Frontal cortex (tissue), 4 donors: Measurements from ENCODE around the gene LIN7A. TPM values are rescaled to one million over a fixed set of nuclear protein-coding genes. Genes with fewer than 3 reads are reported as not detected.

ENCODE experiments used
- DNase-seq, 2 donors: peaks; one replicate each; pipeline ENCODE4 v3.0.0; 2012; ENCODE audit warnings: low spot score in 2 of 2
- FAIRE-seq: peaks from 2 replicates; lab custom pipeline; 2012; peaks lifted over from hg19 to GRCh38; lab: Jason Lieb, UNC
- total RNA-seq: library from RNA; depleted of rRNA; stranded (reverse); fragments of >200 nt; gene quantifications from one replicate; pipeline ENCODE4 v1.2.3, GENCODE V29; 2014
- donor health status: control.
- donor health status: control.
- donor health status: control.

The LIN7A gene, protein sequence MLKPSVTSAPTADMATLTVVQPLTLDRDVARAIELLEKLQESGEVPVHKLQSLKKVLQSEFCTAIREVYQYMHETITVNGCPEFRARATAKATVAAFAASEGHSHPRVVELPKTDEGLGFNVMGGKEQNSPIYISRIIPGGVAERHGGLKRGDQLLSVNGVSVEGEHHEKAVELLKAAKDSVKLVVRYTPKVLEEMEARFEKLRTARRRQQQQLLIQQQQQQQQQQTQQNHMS
- 44.4 TPM for total RNA-seq

DNA sequence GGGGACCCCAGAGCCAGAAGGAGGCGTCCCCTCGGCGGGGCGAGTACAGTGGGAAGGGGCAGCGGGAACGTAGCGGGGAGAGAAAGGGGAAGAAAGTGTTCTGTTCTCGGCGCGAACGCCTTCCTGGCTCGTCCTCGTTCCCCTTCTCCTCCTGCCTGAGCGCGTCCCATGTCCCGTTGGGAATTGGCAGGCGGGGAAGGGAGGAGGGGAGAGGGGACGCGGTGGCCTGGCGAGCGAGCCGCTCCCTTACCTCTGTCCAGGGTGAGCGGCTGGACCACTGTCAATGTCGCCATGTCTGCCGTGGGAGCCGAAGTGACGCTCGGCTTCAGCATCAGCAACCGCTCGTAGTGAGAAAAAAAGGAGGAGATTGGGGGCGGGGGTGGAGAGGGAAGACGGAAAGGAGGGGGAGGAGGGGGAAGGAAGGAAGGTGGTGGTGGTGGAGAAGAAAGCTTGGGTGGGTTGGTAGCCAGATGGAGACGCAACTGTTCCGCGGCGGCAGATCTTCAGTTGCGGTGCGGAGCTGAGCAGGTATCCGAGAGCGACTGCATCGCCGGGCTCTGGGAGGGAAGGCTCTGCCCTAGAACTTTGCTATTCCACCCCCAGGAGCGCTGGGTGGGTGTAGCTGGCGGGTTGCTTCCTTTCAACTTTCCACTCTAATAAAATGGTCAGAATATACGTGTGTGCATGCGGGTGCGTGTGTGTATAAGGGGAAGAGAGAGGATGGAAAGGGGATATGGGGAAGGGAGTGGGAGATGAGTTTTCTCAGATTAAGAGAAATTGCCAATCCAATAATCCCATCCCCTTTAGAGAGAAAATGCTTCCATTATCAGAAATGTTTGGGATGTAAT is at the start of gene LIN7A:
LIN7A (minus strand) TSS at position 544 of the 848 bp plus-strand sequence; CDS start at position 332, 212 bp downstream.
- peak; percentile 44 to 45 for DNase-seq
- no peak for FAIRE-seq

DNA sequence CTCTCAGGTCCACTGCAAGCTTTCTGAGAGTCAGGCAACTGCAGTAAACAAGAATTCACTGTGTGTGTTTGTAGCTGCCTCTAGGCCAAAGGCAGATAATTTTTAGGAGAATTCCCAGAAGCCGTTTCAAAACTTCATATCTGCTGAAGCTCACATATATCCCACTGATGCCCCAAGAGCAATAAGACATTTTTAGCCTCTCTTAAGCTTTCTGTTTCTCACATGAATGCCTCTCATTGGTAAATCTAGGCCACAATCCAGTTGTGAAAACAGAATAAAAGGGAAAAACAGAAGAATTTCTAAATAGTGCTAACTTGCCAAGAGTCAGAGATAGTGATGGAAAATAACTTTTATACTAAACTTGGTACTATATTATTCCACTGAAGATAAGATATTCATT is 48.5 kb upstream of the LIN7A start:
- FAIRE-seq (no peak), DNase-seq (no peak)

DNA sequence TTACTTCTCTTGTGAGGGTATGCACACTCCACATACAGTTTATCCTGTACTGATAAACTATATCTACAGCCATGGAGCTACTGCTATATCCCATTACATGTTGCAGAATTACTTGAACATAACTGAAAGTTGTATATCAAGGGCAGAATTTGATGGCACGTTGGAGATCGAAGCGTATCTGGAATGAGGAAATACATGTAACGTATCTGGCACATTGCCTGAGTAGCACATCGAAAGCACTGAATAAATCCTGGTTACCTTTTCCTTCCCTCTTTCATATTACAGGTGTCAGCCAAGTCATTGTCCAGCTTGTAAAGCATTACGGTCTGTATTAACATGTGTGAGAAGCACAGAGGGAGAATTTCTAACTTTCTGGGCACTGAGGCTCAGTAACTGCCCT is 42.1 kb upstream of the LIN7A start:
- no peak for DNase-seq
- no peak for FAIRE-seq

DNA sequence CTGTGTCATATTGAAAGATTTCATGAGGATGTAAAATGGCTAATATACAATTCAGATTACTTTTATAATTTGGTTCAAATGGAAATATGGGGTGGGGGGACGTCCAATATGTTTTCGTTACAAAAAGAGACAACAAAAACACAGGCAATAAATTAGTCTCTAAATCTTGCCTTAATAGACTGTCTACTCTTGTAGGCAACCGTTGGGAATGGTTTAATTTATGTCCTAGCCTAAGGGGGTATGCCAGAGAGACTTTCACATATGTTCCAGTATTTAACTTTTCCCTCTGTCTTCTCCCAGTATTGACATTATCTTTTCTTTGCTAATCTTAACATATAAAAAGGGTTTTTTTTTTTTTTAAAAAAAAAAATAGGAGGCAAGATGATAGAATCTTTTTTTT is 41.5 kb upstream of the LIN7A start:
- DNase-seq, result no peak
- no peak for FAIRE-seq

DNA sequence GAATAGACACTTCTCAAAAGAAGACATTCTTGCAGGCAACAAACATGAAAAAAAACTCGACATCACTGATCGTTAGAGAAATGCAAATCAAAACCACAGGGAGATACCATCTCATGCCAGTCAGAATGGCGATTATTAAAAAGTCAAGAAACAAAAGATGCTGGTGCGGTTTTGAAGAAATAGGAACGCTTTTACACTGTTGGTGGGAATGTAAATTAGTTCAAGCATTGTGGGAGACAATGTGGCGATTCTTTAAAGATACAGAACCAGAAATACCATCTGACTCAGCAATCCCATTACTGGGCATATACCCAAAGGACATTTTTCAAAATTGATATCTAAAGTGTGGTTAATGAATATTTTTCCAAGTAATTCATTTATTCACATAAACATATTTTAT is 39.6 kb upstream of the LIN7A start:
- no peak for FAIRE-seq
- no peak for DNase-seq

DNA sequence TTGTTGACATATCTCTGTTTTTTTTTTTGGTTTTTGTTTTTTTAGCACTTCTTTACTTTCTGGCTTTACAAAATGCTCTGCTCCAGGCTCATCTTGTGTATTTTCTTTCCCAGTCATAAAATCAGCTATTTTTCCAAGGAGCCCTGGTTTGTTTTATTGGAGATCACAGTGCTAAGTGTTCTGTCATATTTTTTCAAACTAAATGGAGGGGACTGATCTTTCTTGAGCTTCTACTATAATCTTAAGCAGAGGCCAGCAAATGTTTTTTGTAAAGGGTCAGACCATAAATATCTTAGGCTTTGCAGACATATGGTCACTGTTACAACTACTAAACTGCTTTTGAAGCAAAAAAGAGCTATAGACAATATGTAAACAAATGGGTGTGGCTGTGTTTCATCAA is 30.6 kb upstream of the LIN7A start:
- DNase-seq, result no peak
- no peak for FAIRE-seq

DNA sequence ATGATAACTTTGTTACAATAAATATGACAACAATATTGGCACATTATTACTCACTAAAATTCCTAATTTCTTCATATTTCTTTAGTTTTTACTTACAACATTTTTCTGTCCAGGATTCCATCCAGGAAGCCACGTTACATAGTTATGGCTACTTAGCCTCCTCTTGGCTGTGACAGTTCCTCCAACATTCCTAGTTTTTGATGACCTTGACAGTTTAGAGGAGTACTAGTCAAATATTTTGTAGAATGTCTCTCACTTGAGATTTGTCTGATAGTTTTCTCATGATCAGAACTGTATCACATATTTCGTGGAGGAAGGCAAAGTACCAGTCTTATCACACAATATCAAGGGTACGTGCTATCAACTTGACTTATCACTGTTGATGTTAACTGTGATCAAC is 29.8 kb upstream of the LIN7A start:
- FAIRE-seq, result no peak

DNA sequence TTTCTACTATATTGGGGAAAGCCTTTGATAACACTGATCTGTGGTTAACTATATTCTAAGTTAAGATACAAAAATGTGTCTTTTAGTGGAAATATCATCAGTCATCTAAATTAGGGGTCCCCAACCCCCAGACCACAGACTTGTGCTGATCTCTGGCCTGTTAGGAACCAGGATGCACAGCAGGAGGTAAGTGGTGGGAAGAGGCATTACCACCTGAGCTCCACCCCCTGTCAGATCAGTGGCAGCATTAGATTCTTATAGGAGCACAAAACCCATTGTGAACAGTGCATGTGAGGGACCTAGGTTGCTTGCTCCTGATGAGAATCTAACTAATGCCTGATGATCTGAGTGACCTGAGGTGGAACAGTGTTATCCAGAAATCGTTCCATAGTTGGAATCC is 28.3 kb upstream of the LIN7A start:
- FAIRE-seq, result no peak
- DNase-seq, result no peak

More for the DNA sequence above, 29.8 kb upstream of the LIN7A start:
- DNase-seq, result no peak

DNA sequence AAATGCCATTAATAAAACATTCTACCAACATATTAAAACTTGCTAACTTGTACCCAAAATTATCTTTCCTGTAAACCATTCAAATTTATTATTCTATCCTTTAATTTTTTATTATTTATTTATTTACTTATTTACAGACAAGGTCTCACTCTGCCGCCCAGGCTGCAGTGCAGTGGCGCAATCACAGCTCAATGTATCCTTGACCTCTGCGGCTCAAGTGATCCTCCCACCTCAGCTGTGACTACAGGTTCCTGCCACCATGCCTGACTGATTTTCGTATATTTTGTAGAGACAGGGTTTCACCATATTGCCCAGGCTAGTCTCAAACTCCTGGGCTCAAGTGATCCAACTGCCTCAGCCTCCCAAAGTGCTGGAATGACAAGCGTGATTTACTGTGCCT is 20.4 kb upstream of the LIN7A start:
- DNase-seq (no peak), FAIRE-seq (no peak)

DNA sequence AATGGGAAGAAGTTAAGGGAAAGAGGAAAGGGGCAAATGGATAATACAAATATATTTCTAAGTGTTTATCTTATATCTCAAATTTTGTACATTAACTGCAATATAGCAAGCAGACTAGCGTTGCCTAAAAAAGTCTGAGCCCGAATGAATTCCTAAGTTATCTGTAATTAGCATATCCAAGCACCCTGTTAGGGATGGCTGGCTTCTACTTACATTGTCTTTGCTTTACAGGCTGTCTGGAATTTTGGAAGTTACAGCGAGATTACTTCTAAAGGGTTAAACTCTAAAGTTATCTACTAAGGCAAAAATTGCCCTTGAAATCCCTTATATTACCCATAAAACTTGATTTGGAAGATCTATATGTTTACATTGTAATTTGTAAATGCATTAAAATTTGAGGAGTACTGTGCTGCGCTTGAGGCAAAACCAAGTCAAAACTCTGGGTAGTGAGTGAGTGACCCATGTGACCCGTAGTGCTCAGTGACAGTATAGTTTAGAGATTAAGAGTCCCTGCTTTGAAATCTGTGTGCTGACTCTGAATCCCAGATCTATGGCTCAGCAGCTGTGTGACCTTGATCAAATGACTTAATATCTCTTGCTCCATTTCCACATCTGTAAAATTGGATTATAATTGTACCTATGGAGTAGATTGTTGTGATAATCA is 17.3 kb upstream of the LIN7A start:
- DNase-seq, result no peak
- FAIRE-seq, result no peak

DNA sequence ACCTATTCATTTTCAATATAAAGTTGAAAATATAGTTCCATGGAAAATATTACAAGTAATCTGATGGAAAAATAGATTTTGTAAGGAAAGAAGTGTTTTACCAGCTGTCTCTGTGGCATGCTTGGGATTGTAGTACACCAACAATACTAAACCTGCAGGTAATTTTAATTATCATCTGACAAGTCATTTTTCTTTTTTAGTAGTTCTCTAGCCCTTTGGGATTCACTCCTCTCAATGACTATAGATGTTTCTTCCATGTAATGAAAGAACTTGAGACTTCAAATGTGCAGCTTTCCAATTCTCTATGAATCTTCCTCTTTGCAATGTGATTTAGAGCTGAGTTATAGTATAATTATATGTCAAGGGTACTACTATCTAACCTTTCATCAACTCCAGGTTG is 14.7 kb upstream of the LIN7A start:
- DNase-seq (no peak), FAIRE-seq (no peak)

DNA sequence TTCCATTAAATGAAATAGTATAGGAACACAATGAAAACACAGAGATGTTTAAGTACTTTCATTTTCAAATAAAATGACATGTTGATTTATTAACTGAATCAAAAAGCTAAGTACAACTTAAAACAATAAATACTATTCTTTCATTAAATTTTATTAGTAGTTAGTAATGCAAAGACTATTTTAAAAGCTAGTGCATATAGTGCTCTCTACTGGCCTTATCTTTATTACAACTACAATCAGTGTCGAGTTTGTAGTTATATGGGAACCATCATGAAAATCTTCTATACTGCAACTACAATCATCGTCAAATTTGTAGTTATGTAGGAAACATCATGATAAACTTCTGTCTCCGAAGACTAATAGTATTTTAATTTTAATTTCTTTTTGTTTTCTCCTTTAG is 8.9 kb upstream of the LIN7A start:
- FAIRE-seq, result peak; percentile 83
- DNase-seq, result no peak

DNA sequence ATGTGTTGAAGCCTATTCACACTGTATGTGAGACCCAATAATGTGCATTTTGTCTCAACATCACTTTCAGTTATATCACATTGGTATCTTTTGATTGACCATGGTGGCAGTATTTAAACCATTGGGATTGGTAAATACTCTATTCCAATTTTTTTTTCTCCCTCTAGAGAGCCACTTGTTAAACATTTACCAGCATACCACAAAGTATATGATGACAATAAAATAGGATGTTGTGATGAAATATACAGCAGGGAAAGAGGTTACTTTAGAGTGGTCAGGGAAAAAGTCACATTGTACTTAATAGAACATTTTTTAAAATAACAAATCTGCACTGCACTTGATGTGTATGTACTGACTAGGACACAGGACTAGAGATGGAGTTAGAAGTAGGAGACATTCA is 5.6 kb upstream of the LIN7A start:
- FAIRE-seq (no peak), DNase-seq (no peak)

DNA sequence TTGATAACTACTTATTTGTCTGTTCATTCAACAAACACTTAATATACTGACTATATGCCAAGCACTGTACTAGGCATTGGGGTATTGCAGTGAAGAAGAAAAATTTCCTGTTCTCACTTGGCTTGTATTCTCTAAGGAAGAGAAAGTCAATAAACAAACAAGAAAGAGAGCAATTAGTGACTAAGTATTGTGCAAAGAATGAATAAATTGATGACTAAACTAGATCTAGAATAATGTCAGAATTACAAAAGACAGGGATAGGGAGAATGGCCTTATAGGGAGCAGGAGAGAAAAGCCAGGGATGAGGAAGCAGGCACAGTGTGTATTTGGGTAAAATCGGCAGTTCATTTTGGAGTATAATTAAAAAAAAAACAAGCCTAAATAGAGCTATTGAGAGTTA is 4.2 kb upstream of the LIN7A start:
- DNase-seq, result no peak
- no peak for FAIRE-seq

DNA sequence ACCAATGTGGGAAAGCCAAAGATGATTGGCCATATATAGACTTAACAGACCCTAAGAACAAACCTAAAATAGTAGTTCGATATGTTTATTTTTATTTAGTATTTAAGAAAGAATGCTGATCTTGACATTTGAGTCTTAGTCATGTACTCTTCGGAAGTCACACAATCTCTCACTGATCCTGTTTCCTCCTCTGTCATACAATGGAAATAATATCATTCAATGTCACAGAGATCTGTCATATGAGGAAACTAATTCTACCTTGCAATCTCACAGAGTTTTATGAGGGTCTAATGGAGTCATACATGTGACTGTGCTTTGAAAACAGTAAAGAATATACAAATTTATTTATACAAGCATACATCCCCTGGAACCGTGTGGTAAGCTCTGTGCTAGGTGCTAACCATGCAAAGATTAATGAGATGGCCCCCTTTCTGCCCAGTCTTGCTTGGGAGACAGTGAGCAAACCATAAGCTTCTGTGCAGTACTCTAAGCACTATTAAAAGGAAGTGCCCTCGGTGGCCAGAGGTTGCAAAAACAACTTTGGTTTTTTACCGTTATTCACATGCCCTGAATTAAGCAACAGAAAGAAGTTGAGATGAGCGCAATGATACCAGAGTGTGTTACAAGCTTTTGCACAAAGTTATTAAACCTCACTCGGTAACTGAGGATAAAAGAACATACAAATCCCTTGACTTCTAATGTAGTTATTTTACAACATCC is 1.7 kb upstream of the LIN7A start:
- DNase-seq (no peak), FAIRE-seq (no peak)

DNA sequence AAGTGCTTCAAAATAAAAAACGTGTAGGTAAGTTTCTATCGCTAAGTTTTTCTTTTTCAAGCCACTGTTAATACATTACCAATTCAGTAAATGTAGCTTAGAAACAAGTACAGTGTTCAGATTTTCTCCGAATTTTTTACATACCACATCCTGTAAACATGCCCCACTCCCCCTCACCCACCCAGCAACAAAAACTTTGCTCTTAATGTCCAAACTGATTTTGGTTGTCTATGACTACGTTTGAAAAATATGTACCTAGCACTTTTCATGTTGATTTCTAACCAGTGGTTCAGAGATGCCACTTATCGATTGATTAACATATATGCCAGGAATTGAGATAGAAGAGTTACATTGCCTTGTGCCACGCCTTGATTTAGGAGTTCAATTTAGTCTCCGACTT is 663 bp upstream of the LIN7A start:
- no peak for DNase-seq
- FAIRE-seq, result no peak

DNA sequence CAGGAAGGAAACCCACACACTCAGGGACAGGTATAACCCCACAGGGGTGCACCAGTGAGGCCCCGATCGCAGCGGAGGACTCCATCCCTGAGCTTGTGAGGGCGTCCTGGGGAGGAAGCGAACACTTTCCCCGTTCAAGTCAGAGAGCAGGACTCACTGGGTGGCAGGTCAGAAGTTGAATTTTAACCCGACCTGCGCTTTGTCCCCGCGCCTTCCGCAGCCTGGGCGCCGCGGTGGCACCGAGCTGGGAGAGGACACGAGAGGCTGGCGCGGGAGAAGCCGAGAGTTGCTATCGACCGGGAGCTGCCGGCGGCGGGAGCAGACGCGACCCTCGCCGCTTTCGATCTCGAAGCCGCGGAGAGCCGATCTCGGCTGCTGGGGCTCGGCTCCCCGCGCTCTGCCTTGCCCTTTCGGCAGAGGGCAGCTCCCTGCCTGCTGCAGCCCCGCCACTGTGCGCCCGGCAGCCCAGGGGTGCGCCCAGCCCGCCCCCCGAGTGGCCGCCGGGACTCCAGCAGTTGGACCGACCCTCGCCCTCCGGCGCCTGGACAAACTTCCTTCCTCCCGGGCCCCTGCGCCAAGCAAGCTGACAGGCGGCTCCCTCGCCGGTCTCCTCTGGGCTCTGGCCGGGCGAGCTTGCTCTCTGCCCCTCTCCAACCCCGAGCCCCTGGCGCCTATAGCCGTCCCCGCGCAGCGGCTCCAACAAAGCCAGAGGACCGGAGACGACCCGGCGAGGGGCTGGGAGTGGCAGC is 918 bp downstream of the LIN7A start:
- FAIRE-seq, result no peak
- DNase-seq, result peak; percentile 19 to 27

DNA sequence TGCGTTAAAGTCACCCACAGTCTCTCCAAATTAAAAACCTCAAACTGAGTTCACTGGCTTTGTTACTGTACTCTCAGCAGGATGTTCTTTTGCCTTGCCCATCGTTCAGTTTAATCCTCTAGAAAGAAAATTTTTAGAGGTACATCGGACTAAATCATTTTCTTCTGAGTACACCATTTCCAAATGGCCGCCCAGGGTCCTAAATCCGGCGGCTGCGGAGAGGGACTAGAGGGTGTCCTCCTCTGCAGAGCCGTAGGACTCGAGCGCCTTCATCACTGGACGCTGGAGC is 1.4 kb downstream of the LIN7A start:
- FAIRE-seq, result no peak
- no peak for DNase-seq

DNA sequence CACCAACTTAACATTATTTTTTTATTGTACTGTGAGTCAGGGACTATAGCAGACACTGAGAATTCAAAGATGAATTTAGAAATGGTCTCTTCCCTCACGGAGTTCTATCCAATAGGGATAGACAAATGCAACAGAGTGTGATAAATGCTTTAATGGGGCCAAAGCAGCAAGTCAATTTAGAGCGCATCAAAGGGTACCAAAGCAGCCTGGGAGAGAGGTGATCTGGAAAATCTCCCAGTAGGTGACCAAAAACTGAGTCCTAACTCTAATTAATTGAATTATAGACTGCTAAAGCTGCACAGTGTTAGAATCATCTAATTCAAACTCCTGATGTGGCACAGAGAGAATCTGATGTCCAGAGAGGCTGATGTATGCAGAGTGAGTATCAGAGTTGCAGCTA is 2.6 kb downstream of the LIN7A start:
- FAIRE-seq, result no peak
- no peak for DNase-seq

DNA sequence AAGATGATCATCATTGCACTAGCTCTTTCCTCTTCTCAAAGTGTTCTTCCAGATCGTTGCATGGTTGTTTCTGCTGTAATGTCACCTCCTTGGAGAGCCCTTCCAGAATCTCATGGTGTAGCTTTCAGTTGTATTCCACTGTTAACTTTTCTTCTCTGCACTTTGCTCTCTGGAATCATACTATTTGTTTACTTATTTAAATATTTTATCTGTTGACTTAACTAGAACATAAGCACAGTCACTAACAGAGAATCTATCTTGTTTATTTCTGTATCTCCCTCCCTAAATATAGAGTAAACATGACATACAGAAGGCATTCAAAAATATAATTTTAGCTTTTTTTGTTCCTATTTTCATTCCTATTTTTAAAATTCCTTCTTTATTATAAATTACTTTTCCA is 11.8 kb downstream of the LIN7A start:
- DNase-seq (no peak), FAIRE-seq (no peak)
